ENCODE results near the gene MAMDC2. TPM values are rescaled to one million over a fixed set of nuclear protein-coding genes. Genes with fewer than 3 reads are reported as not detected.
A peak's percentile ranks its signal among the peaks of the same experiment; 100 is the strongest.

MAMDC2 gene
- polyA plus RNA-seq, 2 of the 4 experiments (the other 2 are of a cell fraction): 0.30 to 0.34 TPM

- no peak for TF ChIP-seq EHF (CRISPR knock-in tag; IDR thresholded peaks at IDR 0.05)
- TF ChIP-seq ZC3H11A (IDR thresholded peaks at IDR 0.05): no peak
- no peak for TF ChIP-seq HMGXB4 (CRISPR knock-in tag; IDR thresholded peaks at IDR 0.05; ENCODE audit: borderline replicate concordance)
These were observed 39.8 kb downstream of the MAMDC2 start (continued) for GRCh38 chr9:70083429-70083828.

GRCh38 chr9:70085241-70085640 lies 41.6 kb downstream of the MAMDC2 start:
- Histone ChIP-seq H3K9me3 (no peaks in the 10 kb centered on the region), H3K4me2 (no peak overlapping the region), H3K27ac (no peak overlapping the region), H3K4me3 (no peak overlapping the region), H3K4me1 (no peaks in the 10 kb centered on the region)
- TF ChIP-seq REST (IDR thresholded peaks at IDR 0.05) (peak; percentile 73), NFE2L2 (conservative IDR thresholded peaks at IDR 0.05; ENCODE audit: low read length) (no peak)
- CTCF ChIA-PET: interaction anchor here (1.4 kb wide), 1 partner anchor 75 kb away, joined by 3 read pairs; no protein-coding TSS in a partner anchor
- FAIRE-seq (no peak), ATAC-seq (no peak), DNase-seq (ENCODE audit: low read depth in 1 of 2, low spot score in 1 of 2) (no peak)
- POLR2A ChIA-PET: no interaction called here
- WGBS (ENCODE audit: missing lambda C conversion rate): 14% methylated on average over 4 of the region's 4 CpGs

GRCh38 chr9:70091103-70091502 lies 47.5 kb downstream of the MAMDC2 start:
- CTCF ChIA-PET: interaction anchor here (2.0 kb wide), 1 partner anchor 22 kb away, joined by 6 read pairs; no protein-coding TSS in a partner anchor
- no peaks in the 10 kb centered on the region for H3K9me3 ChIP-seq
- 28% methylated on average over 2 of the region's 2 CpGs for WGBS (ENCODE audit: missing lambda C conversion rate)
- no peaks in the 10 kb centered on the region for H3K4me1 ChIP-seq
- POLR2A ChIA-PET: no interaction called here
- no peak for ATAC-seq
- H3K4me2 ChIP-seq: no peak overlapping the region
- DNase-seq (ENCODE audit: low read depth in 1 of 2, low spot score in 1 of 2): no peak
- no peak overlapping the region for H3K27ac ChIP-seq
- FAIRE-seq: no peak
- H3K4me3 ChIP-seq: no peak overlapping the region
- no peak for TF ChIP-seq HOXB13 (CRISPR knock-in tag; IDR thresholded peaks at IDR 0.05; ENCODE audit: low read depth)
- TF ChIP-seq TP53 (CRISPR knock-in tag; IDR thresholded peaks at IDR 0.05): no peak
- no peak for TF ChIP-seq EHF (CRISPR knock-in tag; IDR thresholded peaks at IDR 0.05)
- no peak for TF ChIP-seq MAFK (IDR thresholded peaks at IDR 0.05; ENCODE audit: partially characterized antibody)
- TF ChIP-seq HOXA7 (CRISPR knock-in tag; IDR thresholded peaks at IDR 0.05): no peak
- TF ChIP-seq RNF2 (IDR thresholded peaks at IDR 0.05; ENCODE audit: borderline replicate concordance, low read depth): no peak
- TF ChIP-seq HES2 (IDR thresholded peaks at IDR 0.05): no peak
- no peak for TF ChIP-seq KDM1A (IDR thresholded peaks at IDR 0.05; ENCODE audit: low read depth)
- no peak for TF ChIP-seq HEYL (CRISPR knock-in tag; IDR thresholded peaks at IDR 0.05)
- no peak for TF ChIP-seq BCL3 (IDR thresholded peaks at IDR 0.05)
- no peak for TF ChIP-seq EHMT2 (IDR thresholded peaks at IDR 0.05; ENCODE audit: low read depth)
- TF ChIP-seq REST (IDR thresholded peaks at IDR 0.05): no peak
